Suppressor macrophage treated with lipopolysaccharide for 1 hour (primary cell): ENCODE measurements around the gene CMTM5.
A peak's percentile ranks its signal among the peaks of the same experiment; 100 is the strongest.
"Not testable (repeated sequence)": the region's sequence is repeated elsewhere in the genome, so short reads cannot be mapped to it uniquely, and the experiment has no call there.

ENCODE experiments used
- DNase-seq, 3 donors: peaks; one replicate each; pipeline ENCODE4 v3.0.0-alpha.2; 2020 to 2022

Gene CMTM5

DNA sequence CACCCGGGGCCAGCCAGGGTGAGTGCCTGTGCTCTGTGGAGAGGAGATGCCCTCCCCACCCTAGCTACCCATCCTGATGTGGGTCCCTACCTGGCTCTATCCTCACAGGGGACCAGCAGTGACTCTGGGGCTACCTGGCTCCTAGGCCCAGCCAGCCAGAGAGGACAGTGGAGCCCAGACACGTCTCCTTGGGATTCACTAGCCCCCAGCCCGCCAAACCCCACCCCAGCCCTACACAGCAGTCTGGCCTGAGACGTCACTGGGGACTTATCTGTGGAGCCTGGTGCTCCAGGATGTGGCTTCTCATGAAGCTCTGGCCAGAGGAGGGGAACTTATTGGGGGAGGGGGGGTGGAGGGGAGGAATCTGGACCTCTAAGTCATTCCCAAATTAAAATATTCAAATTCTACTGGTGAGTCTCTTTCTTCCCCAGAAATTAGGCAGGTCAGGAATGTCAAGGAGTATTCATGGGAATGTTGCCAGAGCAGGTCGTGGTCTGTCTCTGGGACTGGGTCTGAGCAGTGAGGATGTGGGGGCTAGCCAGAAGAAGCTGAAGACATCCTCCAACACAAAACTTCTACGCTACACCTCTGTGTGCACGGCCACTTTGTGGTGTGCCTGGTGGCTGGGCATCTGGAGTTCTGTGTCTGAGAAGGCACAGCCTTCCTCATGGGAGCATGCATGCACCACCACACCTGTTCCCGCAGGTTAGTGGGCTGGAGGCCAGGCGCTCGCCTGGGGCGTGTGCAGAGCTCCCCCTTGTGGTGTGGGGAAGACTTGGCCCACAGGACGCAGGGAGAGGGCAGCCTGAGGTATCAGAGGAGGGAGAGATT, 2.7 kb downstream of the CMTM5 start:
- peak; percentile 53 to 79 (median 64) for DNase-seq

DNA sequence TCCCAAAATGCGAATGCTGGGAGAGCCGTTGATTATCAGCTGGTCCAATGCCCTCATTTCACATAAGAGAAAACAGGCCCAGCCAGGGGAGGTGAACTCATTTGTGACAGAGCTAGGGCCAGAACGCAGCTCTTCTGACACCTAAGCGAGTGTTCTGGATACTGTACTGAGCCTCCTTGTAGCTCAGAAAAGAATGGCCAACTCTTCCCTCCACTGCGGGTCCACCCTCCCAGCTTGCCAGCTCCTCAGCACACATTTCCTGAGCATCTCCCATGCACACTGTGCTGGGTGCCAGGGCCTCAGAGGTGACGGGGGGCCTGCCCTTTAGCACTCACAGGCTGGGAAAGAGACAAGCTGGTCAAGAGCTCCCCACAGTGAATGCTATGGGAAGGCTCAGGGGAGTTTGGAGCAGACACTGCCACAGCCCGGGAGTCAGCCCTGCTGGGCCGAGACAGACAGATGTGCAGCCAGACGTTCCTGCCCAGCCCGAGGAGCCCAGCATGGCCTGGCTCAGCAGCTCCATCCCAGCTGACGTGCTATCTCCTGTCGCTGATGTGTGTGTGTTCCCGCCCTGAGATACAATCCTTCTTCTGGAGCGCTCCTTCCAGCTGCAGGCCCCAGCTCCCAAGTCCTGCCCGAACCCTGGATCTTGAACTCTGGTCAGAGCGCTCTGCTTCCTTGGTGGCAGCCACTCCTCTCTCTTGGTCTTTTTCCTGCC, 3.5 kb downstream of the CMTM5 start:
- DNase-seq: no peak

DNA sequence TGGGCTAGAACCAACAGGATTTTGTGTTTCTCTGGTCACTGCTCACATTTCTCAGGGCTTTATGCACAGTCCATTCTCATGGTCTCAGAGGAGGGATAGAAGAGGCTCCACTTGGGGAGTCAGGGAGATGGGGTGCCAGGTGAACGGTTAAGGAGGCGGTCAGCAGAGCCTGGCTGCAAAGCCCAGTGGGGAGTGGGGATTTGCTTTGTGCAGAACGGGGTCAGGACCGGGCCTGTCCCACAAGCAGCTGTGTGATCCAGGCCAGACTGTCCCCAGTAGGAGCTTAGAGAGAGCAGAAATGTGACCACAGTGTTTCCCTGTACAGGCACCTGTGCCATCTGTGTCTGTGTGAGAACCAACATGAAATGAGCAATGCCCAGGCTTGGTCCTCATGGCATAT, 4.1 kb downstream of the CMTM5 start:
- no peak for DNase-seq

DNA sequence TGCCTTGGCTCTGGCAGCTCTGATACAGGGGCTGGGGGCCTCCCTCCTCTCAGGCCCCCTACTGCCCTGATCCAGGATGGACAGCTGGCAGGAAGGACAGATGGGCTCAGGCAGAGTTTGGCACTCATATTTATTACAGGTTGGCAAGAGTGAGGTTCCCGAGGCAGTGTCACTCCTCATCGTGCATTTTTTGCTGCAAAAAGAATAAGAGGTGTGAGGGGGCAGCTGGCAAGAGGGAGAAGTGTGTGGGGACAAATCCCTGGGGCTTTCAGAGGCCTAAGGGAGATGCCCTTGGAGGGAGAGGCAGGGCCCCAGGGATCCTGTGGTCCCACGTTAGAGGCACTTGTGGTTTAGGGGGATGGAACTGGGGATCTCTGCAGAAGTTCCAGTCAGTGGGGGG, 5.0 kb downstream of the CMTM5 start:
- no peak for DNase-seq

DNA sequence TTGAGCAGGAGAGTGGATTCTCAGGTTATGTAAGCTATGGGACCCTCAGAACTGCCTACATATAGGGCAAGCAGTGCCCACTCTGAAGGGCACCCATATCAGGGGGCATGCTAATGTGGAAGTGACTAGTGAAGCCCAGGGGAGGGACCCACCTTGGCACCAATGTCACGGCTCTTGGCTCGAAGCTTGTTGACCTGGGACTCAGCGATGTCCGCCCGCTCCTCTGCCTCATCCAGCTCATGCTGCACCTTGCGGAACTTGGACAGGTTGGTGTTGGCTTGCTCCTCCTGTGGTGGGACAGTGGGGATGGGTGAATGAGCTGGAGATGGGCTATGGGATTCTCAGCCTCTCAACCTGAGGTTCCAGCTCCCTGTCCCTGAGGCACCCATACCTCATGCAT, 5.4 kb downstream of the CMTM5 start:
- no peak for DNase-seq

DNA sequence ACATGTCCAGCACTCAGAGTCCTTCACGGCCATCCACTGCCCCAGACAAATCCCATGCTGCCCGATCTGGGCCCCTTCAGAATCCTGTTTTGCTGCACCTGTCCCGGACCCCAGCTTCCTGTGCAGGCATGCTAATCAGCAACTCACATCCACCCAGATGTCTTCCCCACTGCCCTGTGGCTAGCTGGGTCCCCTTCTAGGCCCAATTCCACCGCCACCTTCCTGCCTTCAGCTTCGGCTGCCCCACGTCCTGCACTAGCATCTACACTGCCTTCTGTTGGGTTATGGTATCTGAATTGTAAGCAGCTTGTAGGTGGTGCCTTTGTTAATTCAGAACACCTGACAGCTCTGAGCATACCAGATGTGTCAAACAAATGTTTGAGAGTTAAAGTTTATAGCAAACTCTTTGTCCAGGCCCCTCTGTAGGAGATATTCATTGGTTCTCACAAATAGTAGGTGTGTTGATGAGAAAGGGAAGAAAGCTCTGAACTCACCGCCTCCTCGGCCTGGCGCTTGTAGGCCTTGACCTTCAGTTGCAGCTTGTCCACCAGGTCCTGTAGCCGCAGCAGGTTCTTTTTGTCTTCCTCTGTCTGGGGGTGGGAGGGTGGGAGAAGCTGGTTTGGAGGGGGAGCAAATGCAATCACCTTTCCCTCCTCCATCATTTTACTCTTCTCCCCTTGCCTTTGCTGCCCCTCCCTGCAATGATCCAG, 6.0 kb downstream of the CMTM5 start:
- no peak for DNase-seq

DNA sequence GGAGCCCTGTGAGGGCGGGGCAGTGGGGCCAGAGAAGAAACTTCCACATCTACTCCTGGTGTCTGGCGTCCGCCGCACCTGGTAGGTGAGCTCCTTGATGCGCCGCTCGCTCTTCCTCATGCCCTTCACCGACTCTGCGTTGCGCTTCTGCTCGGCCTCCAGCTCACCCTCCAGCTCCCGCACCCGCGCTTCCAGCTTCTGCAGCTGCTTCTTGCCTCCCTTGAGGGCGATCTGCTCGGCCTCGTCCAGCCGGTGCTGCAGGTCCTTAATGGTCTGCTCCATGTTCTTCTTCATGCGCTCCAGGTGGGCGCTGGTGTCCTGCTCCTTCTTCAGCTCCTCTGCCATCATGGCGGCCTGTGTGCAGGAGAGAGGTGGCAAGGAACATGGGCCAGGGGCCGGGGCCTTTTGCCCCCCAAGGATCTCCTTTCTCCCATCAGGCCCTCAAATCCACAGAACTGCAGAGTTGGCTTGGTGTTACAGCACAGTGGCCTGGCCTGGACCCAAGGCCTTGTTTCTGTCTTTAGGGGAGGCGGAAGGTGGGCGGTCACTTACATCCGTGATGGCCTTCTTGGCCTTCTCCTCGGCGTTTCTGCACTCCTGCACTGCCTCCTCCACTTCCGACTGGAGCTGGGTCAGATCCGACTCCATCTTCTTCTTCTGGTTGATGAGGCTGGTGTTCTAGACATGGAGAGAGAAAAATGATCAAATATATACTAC, 7.7 kb downstream of the CMTM5 start:
- no peak for DNase-seq

DNA sequence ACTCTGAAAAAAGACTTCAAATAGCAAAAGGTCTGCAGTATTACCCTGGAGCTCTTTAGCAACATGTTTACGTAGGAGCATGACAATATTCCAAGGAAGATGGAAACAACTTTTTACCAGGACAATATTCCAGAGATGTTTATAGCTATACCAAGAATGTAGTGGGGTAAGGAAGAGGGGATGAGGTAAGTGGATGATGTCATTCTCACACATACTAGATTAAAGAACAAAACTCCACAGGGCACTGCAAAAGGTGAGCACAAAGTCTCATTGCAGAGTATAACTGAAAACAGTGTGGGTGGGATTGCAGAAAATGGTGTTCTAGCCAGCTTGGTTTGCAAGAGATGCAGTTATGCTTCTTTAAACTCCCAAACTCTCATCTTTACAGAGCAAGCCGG, 8.4 kb downstream of the CMTM5 start:
- DNase-seq: no peak

DNA sequence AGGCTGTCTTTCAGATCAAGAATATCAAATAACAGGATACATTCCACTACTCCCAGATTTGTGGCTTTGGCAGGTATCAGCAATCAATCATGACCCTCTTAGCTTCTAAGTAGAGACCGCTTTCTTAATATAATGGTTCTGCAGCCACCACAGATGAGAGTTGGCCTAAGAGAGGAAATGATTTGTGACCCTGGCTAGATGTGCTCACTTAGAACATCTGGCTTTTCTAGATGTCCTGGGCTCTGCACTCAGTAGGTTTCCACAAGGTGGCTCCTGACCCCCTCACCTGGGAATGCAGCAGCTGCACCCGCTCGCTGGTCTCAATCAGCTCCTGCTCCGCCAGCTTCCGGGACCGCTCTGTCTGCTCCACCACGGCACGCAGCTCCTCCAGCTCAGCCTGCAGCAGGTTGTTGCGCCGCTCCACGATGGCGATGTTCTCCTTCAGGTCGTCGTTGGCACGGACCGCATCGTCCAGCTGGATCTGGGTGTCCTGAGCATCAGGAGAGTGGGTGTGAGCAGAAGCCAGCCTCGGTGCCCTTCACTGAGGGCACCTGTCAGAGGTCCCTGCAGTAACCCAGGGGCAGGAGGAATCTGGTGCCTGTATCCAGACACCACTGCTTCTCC, 8.9 kb downstream of the CMTM5 start:
- no peak for DNase-seq

DNA sequence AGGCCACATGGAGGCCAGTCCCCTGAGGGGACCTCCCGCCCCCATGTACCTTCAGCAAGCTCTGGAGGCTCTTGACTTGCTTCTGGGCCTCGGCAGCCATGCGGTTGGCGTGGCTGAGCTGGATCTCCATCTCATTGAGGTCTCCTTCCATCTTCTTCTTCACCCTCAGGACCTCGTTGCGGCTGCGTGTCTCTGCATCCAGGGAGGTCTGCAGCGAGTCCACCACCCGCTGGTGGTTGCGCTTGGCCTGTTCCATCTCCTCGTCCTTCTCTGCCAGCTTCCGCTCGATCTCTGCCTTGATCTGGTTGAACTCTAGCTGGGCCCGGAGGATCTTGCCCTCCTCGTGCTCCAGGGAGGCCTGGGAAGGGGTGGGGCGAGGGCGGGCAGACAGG, 9.4 kb downstream of the CMTM5 start:
- DNase-seq: not testable (repeated sequence)

DNA sequence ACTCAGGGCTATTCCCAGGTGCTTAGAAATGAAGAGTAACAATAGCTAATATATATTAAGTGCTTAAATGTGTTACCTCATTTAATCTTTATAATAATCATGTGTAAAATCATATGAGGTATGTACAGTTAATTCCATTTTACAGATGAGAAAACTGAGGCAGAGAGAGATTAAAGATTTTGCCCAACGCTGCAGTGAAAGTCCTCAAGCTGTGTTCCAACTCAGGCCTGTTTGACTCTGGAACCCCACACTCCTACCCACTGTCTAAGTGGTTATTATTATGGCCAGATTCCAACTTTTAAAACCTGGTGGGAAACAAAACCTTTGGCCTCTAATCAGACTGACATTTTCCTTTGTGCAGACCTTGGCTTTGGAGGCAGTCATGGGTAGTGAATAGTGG, 10.2 kb downstream of the CMTM5 start:
- no peak for DNase-seq

DNA sequence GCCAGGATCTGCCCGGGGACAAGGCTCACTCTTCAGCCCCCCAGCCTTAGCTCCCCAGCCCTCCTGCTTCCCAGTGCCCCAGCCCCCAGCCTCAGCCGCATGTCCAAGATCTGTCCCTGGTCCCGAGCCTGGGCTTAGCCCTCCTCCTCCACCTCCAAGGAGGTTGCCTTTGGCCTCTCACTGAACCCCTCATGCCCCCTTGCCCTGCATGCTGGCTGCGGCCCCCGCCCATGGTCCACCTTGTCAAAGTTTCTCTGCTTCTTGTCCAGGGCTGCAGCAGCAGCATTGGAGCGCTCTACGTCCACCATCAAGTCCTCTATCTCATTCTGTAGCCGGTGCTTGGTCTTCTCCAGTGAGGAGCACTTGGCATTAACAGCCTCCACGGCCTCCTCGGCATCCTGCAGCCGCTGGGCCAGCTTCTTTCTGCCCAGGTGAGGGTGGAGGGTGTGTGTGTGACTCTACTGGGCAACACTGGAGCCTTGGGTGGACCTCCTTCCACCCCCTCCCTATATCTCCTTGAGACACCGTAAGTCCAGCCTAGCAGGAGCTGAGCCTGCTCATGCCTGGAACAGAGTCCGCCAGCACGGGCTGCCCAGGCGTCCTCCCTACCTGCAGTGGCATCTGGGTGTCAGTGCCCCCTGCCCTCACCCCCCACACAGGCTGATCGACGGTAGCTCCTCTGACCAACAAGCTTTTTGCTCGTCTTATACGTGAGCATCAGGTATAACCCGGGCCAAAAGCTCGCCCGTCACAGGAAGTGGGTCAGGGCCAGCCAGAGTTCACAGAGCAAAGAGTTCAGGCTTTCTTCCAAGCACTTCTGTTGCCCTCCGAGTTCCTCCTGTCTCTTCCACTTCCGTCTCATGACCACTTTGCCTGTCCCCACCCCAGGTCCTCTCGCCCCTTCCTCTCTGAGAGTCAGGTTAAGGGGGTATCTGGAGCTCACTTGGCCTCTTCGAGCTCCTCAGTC, 11.4 kb downstream of the CMTM5 start:
- no peak for DNase-seq

DNA sequence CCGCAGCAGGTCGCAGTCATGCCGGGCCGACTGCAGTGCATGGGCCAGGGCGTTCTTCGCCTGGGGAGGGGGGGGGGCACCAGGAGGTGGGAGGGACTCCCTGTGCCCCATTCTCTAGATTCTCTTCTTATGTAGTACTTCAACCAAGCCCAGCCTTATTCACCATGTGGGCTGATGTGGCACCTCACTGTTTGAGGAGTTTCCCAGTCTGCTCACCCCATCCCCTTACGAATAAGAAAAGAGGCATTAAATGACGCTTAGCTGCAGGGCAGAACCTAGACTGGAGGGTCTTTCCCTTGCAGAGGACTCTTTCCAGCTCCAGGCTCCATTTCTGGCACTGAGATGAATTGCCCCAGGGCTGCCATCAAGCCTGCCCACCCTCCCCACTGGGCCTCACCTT, 12.2 kb downstream of the CMTM5 start:
- DNase-seq: no peak

DNA sequence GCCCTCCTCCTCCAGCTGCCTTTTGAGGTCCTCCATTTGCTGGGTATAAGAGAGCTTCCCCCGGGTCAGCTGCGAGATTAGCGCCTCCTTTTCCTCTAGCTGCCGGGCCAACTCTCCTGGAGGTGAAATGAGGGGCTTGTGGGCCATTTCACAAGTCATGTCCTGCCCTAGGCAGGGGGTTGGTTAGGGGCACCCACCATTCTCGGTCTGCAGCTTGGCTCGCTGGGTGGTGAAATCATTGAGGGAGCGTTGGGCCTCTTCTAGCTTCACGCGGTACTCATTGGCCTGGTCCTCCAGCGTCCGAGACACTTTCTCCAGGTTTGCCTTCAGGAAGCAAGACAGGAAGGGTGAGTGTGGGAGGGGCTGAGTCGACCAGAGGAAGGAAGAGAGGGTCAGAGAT, 12.6 kb downstream of the CMTM5 start:
- no peak for DNase-seq

DNA sequence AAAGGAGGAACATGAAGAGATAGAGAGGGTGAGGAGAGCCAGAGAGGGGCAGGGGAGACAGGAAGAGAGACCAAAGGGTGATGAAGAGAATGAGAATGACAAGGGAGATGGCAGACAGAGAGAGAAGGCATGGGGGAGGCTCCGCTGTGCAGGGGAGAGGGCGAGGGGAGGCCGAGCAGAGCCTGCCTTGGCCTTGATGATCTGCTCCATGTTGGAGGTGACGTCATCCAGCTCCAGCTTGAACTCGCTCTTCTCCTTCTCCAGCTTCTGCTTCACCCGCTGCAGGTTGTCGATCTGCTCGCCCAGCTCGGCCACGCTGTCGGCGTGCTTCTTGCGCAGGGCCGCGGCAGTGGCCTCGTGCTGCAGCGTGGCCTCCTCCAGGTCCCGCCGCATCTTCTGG, 13.0 kb downstream of the CMTM5 start:
- not testable (repeated sequence) for DNase-seq

DNA sequence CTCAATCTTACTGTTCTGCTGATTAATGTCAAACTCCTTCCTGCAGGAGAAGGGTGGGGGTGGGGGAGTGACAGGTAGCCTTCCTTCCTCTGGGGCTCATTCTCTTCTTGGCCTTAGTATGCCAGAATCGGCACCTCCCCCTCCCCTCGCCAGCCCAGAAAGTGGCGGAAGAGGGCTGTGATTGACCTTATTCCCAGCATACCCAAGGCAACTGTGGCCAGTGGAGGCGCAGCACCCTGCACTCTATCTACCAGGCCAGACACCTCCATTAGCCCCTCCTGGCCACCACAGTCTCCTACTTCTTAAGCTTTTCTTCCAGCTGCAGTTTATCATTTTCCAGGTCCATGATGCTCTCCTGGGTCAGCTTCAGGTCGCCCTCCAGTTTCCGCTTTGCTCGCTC, 15.8 kb downstream of the CMTM5 start:
- DNase-seq: no peak

DNA sequence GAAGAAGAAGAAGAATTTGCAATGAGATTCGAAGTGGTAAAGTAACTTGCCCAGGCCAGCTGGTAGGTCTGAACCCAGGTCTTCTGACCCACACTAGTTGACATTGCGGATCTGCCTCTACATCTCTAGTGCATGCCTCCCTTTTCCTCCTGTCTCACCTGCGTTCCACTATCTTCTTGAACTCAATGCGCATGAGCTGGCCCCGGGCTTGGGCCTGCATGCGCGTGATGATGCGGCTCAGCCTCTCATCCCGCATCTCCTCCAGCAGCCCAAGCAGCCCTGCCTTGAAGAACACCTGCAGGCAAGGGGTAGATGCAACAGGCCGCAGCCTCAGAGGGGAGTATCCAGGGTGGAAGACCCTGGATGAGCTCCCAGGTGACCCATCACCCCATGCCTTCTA, 19.3 kb downstream of the CMTM5 start:
- DNase-seq: no peak

DNA sequence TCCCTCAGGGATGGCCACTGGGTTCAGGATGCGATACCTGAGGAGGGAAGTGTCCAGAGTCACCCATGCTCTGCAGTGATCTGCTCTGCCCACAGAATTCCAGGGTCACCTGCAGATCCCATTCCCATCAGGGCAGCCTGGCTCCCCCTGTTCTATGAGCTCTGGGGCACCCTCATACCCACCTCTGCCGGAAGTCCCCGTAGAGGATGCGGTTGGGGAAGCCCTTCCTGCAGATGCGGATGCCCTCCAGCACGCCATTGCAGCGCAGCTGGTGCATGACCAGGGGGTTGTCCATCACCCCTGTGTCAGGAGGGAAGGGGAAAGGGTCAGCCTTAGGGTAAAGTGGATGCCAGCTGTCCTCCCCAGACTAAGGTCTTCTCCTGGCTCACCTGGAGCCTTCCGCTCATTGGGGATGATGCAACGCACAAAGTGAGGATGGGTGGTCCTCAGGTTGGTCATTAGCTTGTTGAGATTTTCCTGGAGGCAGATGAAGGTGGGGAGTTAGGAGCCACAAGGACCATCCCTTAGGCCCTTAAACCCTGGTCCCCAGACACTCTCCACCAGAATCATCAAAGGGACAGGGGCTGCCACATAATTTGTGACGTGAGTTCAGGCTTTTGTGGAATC, 20.0 kb downstream of the CMTM5 start:
- no peak for DNase-seq

DNA sequence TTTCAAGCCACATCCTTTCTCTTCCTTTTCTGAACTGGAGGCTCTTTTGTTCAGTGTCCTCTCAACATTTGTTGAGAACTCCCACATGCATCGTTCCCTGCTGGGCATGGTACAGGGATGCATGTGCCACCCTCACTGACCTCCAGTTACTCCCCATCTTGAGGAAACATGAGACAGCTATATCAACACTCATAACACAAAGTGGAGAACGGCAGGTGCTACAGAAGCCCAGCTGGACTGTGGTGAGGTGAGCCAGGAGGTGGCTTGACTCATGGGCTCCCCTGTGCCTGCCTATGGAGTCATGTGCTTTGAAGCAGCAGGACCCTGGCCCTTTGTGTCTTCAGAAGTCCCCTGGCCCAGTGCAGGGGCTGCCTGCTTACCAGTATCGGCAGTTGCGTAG, 21.5 kb downstream of the CMTM5 start:
- DNase-seq: no peak

DNA sequence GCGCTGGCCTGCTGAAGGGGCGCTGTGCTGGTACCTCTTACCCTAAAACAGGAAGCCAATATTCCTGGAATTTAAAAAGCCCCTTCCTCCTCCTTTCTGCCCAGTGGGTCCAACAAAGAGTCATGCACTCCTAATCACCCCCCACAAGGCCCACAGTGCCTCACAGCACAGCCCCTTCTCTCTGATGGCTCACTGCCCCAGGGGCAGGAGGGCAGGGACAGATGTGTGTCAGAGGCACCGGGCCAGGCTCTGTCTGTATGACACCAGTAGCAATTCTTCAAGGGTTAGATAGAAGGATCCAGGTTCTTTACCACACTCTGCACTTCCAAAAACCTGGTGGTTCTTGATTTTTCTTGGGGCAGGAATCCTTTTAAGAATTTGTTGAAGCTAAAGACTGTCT, 22.3 kb downstream of the CMTM5 start:
- DNase-seq: no peak

DNA sequence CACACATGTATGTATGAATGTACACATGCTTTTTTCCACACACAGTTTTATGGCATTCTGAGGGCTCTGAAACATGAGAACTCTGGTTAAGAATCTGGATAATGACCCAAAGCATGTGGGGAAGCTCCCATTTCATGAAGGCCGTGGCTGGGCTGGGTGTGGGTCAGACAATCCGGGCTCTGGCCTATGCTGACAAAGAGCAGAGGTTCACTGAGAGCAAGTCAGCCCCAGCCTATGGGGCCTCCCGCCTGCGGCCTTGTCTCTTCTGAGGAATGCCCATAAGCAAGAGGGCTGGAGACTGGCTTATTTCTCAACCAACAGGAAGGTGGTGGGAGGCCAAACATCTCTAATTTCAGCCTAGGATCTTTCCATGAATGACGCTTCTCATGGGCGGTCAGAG, 22.7 kb downstream of the CMTM5 start:
- peak in 1 of 3 donors; percentile 3 for DNase-seq
